ENCODE data around the gene MTX3. TPM values are rescaled to one million over a fixed set of nuclear protein-coding genes. Genes with fewer than 3 reads are reported as not detected.

Gene MTX3
- polyA plus RNA-seq, 1 experiment = 15.2 TPM

- no peak for DNase-seq (ENCODE audit: low read depth, low spot score)
- POLR2A ChIA-PET = no interaction called here
- CTCF ChIA-PET = interaction anchor here (1.5 kb wide), 1 partner anchor 119 kb away, joined by 5 read pairs; no protein-coding TSS in a partner anchor
- Histone ChIP-seq H3K27ac (ENCODE audit: low read depth, low read length) (no peak overlapping the region), H3K9me3 (ENCODE audit: control insufficient read depth, insufficient read depth, low read length) (no peaks in the 10 kb centered on the region), H3K27me3 (ENCODE audit: control insufficient read depth, insufficient read depth, low read length) (no peaks in the 10 kb centered on the region), H3K4me3 (ENCODE audit: low read depth, low read length) (no peak overlapping the region)
- TF ChIP-seq CTCF (IDR thresholded peaks at IDR 0.05; ENCODE audit: low read depth, low read length) = no peak
These were observed 26.9 kb downstream of the MTX3 start for GRCh38 chr5:79964136-79964535.

- ChIA-PET POLR2A (no interaction called here), CTCF (interaction anchor here (1.5 kb wide), 1 partner anchor 120 kb away, joined by 5 read pairs; no protein-coding TSS in a partner anchor)
- H3K9me3 ChIP-seq (ENCODE audit: control insufficient read depth, insufficient read depth, low read length) = no peaks in the 10 kb centered on the region
- H3K4me3 ChIP-seq (ENCODE audit: low read depth, low read length) = no peak overlapping the region
- H3K27ac ChIP-seq (ENCODE audit: low read depth, low read length) = peak overlapping the region; percentile 21
- no peaks in the 10 kb centered on the region for H3K27me3 ChIP-seq (ENCODE audit: control insufficient read depth, insufficient read depth, low read length)
- no peak for DNase-seq (ENCODE audit: low read depth, low spot score)
- no peak for TF ChIP-seq CTCF (IDR thresholded peaks at IDR 0.05; ENCODE audit: low read depth, low read length)
These were observed 27.6 kb downstream of the MTX3 start for GRCh38 chr5:79963261-79964061.

GRCh38 chr5:79962575-79963222 lies 28.4 kb downstream of the MTX3 start:
- Histone ChIP-seq H3K9me3 (ENCODE audit: control insufficient read depth, insufficient read depth, low read length) (no peaks in the 10 kb centered on the region), H3K27ac (ENCODE audit: low read depth, low read length) (peak overlapping the region; percentile 21), H3K4me3 (ENCODE audit: low read depth, low read length) (no peak overlapping the region), H3K27me3 (ENCODE audit: control insufficient read depth, insufficient read depth, low read length) (no peaks in the 10 kb centered on the region)
- no peak for DNase-seq (ENCODE audit: low read depth, low spot score)
- CTCF ChIA-PET = interaction anchor here (1.5 kb wide), 1 partner anchor 121 kb away, joined by 5 read pairs; no protein-coding TSS in a partner anchor
- TF ChIP-seq CTCF (IDR thresholded peaks at IDR 0.05; ENCODE audit: low read depth, low read length) = no peak
- POLR2A ChIA-PET = no interaction called here

GRCh38 chr5:79961716-79962574 lies 29.1 kb downstream of the MTX3 start:
- no peak for TF ChIP-seq CTCF (IDR thresholded peaks at IDR 0.05; ENCODE audit: low read depth, low read length)
- CTCF ChIA-PET = no interaction called here
- no peak for DNase-seq (ENCODE audit: low read depth, low spot score)
- H3K4me3 ChIP-seq (ENCODE audit: low read depth, low read length) = no peak overlapping the region
- no peaks in the 10 kb centered on the region for H3K27me3 ChIP-seq (ENCODE audit: control insufficient read depth, insufficient read depth, low read length)
- no peaks in the 10 kb centered on the region for H3K9me3 ChIP-seq (ENCODE audit: control insufficient read depth, insufficient read depth, low read length)
- POLR2A ChIA-PET = no interaction called here
- H3K27ac ChIP-seq (ENCODE audit: low read depth, low read length) = peak overlapping the region; percentile 2
